Daoy (cell line): ENCODE measurements around the gene NSUN6. TPM values are rescaled to one million over a fixed set of nuclear protein-coding genes. Genes with fewer than 3 reads are reported as not detected.
A peak's percentile ranks its signal among the peaks of the same experiment; 100 is the strongest.

Source experiments
- DNase-seq: peaks from one replicate; pipeline ENCODE4 v3.0.0-alpha.2; 2015; ENCODE audit warnings: low read depth
- total RNA-seq: library from RNA; depleted of rRNA; stranded (reverse); fragments of >200 nt; shearing (Covaris generic); gene quantifications from 2 replicates; pipeline ENCODE4 v1.2.3, GENCODE V29; 2014

The NSUN6 gene
- total RNA-seq, 1 experiment from 2014 or later = 13.5 TPM

GRCh38 chr10:18563003-18563726 is 88.2 kb downstream of the NSUN6 start:
- DNase-seq = no peak

GRCh38 chr10:18561861-18562551 is 89.4 kb downstream of the NSUN6 start:
- no peak for DNase-seq

GRCh38 chr10:18557960-18558359 is 93.4 kb downstream of the NSUN6 start:
- DNase-seq = no peak

GRCh38 chr10:18556522-18557147 is 94.8 kb downstream of the NSUN6 start:
- no peak for DNase-seq

GRCh38 chr10:18554479-18554878 is 96.9 kb downstream of the NSUN6 start:
- DNase-seq = no peak

GRCh38 chr10:18551473-18551872 is 99.9 kb downstream of the NSUN6 start:
- DNase-seq = no peak

- no peak for DNase-seq
Observed at GRCh38 chr10:18549105-18549504, 102.3 kb downstream of the NSUN6 start.

- no peak for DNase-seq
Observed at GRCh38 chr10:18545621-18546305, 105.6 kb downstream of the NSUN6 start.

- DNase-seq = no peak
Observed at GRCh38 chr10:18542832-18543231, 108.6 kb downstream of the NSUN6 start.

GRCh38 chr10:18540195-18540594 is 111.2 kb downstream of the NSUN6 start:
- no peak for DNase-seq

- DNase-seq = no peak
Observed at GRCh38 chr10:18539335-18539734, 112.1 kb downstream of the NSUN6 start.

GRCh38 chr10:18533896-18534295 is 117.5 kb downstream of the NSUN6 start:
- DNase-seq = no peak

- no peak for DNase-seq
Observed at GRCh38 chr10:18532881-18533535, 118.4 kb downstream of the NSUN6 start.

GRCh38 chr10:18528292-18528691 is 123.1 kb downstream of the NSUN6 start:
- no peak for DNase-seq

GRCh38 chr10:18527687-18528086 is 123.7 kb downstream of the NSUN6 start:
- DNase-seq = no peak

GRCh38 chr10:18523858-18524257 is 127.5 kb downstream of the NSUN6 start:
- no peak for DNase-seq

- DNase-seq = no peak
Observed at GRCh38 chr10:18523025-18523424, 128.4 kb downstream of the NSUN6 start.

GRCh38 chr10:18516851-18517250 is 134.5 kb downstream of the NSUN6 start:
- DNase-seq = no peak

- no peak for DNase-seq
Observed at GRCh38 chr10:18514537-18514936, 136.8 kb downstream of the NSUN6 start.

GRCh38 chr10:18508587-18508986 is 142.8 kb downstream of the NSUN6 start:
- no peak for DNase-seq

GRCh38 chr10:18505456-18506118 is 145.8 kb downstream of the NSUN6 start:
- peak; percentile 38 for DNase-seq
